ENCODE results near the gene SH3BGR.

- TF ChIP-seq CTCF (IDR thresholded peaks at IDR 0.05) (no peak), POLR2A (IDR thresholded peaks at IDR 0.05) (no peak)
Measured at GRCh38 chr21:39480271-39480670, 28.5 kb downstream of the SH3BGR start.

Data from right lobe of liver (tissue), 4 donors.